Activated CD8-positive, alpha-beta memory T cell treated with anti-CD3 and anti-CD28 coated beads, Interleukin-2, amount 50 U/mL, for 1 hour (primary cell): Measurements from ENCODE around the gene CHRNB4.

Experiments used
- DNase-seq: peaks from one replicate; pipeline ENCODE4 v3.0.0-alpha.2; 2020; ENCODE audit errors: extremely low read depth

CHRNB4 gene

GRCh38 chr15:78671626-78672211 lies 30.7 kb upstream of the CHRNB4 start:
- DNase-seq = no peak

- DNase-seq = no peak
Observed at GRCh38 chr15:78668987-78669386, 28.0 kb upstream of the CHRNB4 start.

GRCh38 chr15:78667578-78668236 lies 26.7 kb upstream of the CHRNB4 start:
- DNase-seq = no peak

- DNase-seq = no peak
Observed at GRCh38 chr15:78666010-78666409, 25.0 kb upstream of the CHRNB4 start.

- no peak for DNase-seq
Observed at GRCh38 chr15:78663703-78664102, 22.7 kb upstream of the CHRNB4 start.

GRCh38 chr15:78662028-78662427 lies 21.0 kb upstream of the CHRNB4 start:
- no peak for DNase-seq

GRCh38 chr15:78661001-78661400 lies 20.0 kb upstream of the CHRNB4 start:
- no peak for DNase-seq

- DNase-seq = no peak
Observed at GRCh38 chr15:78660584-78660983, 19.6 kb upstream of the CHRNB4 start.

GRCh38 chr15:78658823-78659222 lies 17.8 kb upstream of the CHRNB4 start:
- no peak for DNase-seq

GRCh38 chr15:78654272-78654671 lies 13.3 kb upstream of the CHRNB4 start:
- no peak for DNase-seq

- DNase-seq = no peak
Observed at GRCh38 chr15:78651930-78652615, 11.1 kb upstream of the CHRNB4 start.

GRCh38 chr15:78651007-78651406 lies 10.0 kb upstream of the CHRNB4 start:
- DNase-seq = no peak

GRCh38 chr15:78650022-78650421 lies 9.0 kb upstream of the CHRNB4 start:
- no peak for DNase-seq

- DNase-seq = no peak
Observed at GRCh38 chr15:78645009-78645408, 4.0 kb upstream of the CHRNB4 start.

- no peak for DNase-seq
Observed at GRCh38 chr15:78642331-78642730, 1.3 kb upstream of the CHRNB4 start.

- DNase-seq = no peak
Observed at GRCh38 chr15:78641749-78642275, 802 bp upstream of the CHRNB4 start.

- no peak for DNase-seq
Observed at GRCh38 chr15:78640527-78641101, 396 bp downstream of the CHRNB4 start.

GRCh38 chr15:78638658-78639314 lies 2.2 kb downstream of the CHRNB4 start:
- peak; percentile 4 for DNase-seq

GRCh38 chr15:78637776-78638435 lies 3.1 kb downstream of the CHRNB4 start:
- DNase-seq = no peak

- DNase-seq = no peak
Observed at GRCh38 chr15:78636378-78636859, 4.6 kb downstream of the CHRNB4 start.

GRCh38 chr15:78635346-78635745 lies 5.7 kb downstream of the CHRNB4 start:
- DNase-seq = no peak
